Activated gamma-delta T cell treated with Interleukin-2 at 50 U/mL for 16 hours (primary cell): Measurements from ENCODE around the gene TRNAU1AP.
"Not testable (repeated sequence)": the region's sequence is repeated elsewhere in the genome, so short reads cannot be mapped to it uniquely, and the experiment has no call there.

Source experiments
- DNase-seq: peaks from one replicate; pipeline ENCODE4 v3.0.0-alpha.2; 2020

Gene TRNAU1AP

DNA sequence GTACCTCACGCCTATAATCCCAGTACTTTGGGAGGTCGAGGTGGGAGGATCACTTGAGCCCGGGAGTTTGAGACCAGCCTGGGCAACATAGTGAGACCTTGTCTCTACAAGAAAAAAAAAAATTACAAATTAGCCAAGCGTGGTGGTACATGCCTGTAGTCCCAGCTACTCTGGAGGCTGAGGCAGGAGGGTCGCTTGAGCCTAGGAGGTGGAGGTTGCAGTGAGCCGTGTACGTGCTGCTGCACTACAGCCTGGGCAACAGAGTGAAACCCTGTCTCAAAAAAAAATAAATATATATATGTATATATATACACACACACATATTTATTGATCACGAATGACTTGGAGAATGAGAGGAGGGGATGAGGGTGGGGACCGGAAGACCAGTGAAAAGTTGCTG is 30.3 kb upstream of the TRNAU1AP start:
- DNase-seq = not testable (repeated sequence)

DNA sequence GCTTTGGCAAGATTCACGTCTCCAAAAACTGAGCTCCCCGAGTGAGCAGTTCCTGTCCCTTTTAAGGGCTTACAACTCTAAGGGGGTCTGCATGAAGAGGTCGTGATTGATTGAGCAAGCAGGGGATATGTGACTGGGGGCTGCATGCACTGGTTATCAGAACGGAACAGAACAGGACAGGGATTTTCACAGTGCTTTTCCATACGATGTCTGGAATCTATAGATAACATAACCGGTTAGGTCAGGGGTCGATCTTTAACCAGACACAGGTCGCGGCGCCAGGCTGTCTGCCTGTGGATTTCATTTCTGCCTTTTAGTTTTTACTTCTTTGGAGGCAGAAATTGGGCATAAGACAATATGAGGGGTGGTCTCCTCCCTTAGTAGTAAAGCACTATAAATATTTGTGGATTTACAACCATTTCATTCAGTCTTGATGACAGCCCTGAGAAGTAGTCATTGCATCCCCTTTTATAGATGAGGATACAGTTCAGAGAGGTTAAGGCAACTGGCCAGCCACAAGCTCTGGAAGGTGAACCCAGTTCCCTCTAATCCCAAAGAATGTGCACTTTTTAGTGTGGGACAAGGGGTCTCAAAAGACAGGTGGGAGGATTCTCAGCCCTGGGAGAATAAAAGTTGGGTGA is 27.8 kb upstream of the TRNAU1AP start:
- DNase-seq = not testable (repeated sequence)

DNA sequence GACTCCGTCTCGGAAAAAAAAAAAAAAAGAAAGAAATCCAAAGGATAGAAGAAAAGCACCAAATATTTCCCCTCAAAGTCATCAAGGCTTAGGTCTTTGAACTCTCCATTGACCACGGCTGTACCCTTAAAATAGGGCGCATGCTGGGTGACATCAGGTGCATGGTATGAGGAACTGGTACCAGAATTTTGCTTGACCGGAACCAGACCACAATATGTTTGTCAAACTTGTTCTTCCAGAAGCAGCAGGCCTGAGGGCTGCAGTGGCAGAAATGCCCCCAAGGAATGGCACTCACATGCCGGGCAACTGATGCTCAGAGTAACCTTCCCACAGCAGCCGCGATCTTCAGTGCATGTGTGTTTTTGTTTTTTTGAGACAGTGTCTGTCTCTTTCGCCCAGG is 26.0 kb upstream of the TRNAU1AP start:
- DNase-seq = no peak

DNA sequence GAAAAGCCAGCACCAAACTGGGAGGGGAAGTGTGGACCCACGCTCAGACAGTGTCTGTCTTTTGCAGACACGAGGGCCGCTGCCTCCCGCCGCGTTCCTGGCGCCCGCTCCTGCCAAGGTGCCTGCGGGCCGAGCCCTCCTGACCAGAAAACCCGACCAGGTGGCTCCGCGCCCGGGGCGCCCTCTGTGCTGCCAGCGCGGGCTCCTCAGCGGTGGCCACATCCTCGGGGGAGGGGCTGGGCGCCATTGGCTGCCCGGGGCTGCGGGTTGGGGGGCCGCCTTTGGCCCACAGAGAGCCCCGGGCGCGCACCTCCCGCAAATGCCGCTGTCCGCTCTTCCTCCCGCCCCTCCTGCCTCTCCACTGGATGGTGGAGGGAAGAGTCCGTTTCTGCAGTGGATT is 22.4 kb upstream of the TRNAU1AP start:
- no peak for DNase-seq

DNA sequence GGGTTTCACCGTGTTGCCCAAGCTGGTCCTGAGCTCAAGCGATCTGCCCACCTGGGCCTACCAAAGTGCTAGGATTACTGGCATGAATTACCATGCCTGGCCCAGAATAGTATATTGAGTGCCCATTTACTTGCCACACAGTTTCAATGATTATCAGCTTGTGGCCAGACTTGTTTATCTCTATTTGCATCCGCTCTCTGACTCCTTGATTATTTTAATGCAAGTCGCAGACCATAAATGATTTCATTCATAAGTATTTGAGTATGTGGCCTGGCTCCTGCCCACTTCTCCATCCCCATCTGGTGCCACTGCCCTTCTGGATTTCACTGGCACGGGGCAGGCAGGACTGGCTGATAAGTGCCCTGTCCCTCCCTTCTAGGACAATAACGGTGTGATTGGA is 18.2 kb upstream of the TRNAU1AP start:
- no peak for DNase-seq

DNA sequence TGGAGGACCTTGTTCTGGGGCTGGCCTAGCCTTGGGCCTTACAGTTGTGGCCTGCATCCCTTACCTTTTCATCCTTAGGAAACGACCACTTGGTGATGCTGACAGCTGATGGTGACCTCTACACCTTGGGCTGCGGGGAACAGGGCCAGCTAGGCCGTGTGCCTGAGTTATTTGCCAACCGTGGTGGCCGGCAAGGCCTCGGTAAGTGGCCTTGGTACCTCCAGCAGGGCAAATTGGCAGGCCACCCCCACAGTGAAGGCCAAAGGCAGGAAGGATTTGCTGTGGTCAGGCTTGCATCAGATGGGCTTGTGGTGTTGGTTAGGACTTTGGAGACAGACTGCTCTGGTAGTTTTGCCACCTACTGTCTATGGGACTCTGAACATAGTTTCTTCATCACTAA is 17.7 kb upstream of the TRNAU1AP start:
- no peak for DNase-seq

DNA sequence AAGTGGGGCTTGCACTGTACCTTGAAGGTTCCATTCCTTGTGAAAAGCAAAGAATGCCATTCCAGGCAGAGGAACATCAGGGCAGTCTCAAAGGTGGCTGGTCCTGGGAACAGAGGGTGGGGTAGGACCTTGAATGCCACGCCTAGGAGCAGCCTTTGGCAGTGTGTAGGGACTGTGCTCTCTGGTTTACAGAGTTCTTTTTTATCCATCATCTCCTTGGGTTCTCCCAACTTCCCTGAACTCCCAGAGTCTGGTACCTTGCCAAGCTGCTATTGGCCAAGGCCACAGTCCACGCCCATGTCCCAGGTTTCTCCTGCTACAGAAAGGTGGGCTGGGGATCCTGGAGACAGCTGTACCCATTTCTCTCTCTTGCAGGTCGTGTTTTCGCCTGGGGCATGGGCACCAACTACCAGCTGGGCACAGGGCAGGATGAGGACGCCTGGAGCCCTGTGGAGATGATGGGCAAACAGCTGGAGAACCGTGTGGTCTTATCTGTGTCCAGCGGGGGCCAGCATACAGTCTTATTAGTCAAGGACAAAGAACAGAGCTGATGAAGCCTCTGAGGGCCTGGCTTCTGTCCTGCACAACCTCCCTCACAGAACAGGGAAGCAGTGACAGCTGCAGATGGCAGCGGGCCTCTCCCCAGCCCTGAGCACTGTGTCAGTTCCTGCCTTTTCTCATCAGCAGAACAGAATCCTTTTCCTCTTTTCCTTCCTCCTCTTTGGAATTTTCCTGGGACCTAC is 15.3 kb upstream of the TRNAU1AP start:
- DNase-seq = no peak

DNA sequence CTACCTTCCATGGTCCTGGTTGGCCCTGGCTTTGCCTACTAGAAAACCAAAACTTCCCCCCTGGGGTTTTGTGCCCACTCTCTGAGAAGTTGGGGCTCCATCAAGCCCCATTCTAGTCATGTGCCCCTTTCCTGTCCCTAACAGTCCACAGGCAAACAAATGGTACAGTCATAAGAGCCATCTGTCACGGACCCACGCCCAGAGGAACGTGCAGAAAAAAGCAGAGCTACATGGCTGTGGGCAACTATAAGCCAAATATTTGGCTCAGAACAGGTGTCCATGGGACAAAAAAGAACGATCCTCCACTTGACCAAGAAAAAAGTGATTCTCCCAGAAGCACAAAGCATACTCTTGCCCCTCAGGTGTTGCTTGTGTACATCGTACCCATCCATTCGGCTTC is 14.6 kb upstream of the TRNAU1AP start:
- DNase-seq = no peak

DNA sequence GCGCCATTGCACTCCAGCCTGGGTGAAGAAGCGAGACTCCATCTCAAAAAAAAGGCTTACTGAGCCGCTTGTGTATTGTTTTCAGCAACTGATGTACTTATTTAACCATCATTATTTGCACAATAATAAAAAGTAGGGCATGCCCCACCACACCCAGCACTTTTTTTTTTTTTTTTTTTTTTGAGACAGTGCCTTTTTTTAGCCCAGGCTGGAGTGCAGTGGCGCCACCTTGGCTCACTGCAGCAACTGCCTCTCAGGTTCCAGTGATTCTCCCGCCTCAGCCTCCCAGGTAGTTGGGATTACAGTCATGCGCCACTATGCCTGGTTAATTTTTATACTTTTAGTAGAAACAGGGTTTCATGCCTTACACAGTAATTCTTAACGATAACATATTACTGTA is 12.2 kb upstream of the TRNAU1AP start:
- no peak for DNase-seq

DNA sequence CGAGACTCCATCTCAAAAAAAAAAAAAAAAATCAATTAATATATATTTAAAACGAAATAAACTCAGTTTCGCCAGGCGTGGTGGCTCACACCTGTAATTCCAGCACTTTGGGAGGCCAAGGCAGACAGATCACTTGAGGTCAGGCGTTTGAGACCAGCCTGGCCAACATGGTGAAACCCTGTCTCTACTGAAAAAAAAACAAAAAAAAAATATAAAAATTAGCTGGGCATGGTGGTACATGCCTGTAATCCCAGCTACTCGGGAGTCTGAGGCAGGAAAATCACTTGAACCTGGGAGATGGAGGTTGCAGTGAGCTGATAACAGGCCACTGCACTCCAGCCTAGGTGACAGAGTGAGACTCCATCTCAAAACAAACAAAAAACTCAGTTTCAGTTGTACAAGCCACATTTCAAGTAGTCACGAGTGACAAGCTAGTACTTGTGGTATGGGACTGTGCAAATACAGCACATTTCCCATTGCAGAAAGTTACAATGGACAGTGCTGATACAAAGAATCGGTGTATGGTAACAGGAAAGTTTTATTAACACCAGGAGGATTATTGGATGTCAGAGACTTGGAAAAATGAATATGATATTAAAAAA is 11.4 kb upstream of the TRNAU1AP start:
- not testable (repeated sequence) for DNase-seq

DNA sequence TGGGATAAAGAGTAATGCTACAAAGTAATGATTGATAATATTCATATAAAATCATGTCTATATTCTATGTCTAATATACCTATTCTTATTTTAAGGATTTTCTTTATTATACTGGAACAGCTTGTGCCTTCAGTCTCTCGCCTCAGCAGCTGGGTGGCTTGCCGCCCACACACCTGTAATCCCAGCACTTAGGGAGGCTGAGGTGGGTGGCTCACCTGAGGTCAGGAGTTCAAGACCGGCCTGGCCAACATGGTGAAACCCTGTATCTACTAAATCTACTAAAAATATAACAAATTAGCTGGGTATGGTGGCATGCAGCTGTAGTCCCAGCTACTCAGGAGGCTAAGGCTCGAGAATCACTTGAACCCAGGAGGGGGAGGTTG is 7.6 kb upstream of the TRNAU1AP start:
- no peak for DNase-seq

DNA sequence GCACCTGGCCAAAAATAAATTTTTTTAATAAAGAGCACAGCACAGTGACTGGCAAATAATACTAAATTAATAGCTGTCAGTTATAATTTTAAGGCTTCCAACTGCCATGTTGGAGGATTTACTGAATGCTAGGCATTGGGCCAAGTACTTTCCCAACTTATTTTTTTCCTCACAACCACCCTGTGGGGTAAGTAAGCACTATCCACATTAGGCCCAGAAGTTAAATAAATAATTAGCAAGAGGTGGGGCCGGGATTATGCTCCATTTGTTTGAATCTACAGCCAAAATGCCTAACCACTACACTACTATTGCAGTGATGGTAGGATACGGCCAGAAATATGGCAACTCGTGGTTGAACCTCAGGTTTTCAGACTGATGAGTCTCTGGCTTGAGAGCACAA is 4.6 kb upstream of the TRNAU1AP start:
- no peak for DNase-seq

DNA sequence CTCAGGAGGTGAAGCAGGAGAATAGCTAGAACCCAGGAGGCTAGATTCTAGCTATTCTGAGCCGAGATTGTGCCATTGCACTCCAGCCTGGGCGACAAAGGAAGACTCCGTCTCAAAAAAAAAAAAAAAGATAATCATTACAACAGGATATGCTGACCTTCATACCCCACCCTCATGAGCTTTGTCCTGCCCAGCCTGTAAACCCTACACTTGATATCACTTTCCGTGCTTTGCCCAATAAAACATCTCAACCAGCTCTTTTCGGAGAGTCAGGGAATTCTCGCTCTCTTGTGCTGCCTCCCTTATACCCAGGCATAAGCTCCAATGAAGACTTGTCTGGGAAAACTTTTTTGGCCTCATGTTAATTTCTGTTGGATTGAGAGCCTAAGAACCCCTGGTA is 1.5 kb upstream of the TRNAU1AP start:
- no peak for DNase-seq

DNA sequence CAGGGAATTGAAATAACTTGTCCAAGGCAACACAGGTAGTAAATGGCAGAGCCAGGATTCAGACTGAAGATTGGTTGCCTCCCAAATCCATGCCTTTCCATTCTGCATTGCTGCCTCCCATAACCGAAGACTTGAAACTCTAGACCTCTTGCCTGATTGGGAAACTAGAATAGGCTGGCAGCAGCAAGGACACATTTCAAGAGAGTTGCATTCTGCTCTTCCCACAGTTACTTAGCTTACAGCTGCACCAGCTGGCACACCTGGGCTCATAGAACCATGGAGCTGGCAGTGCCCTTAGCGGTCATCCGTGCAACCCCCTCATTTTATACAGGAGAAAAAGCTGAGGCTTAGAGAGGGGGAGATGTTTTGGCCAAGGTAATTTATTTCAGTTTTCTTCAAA is 8.0 kb downstream of the TRNAU1AP start:
- no peak for DNase-seq

DNA sequence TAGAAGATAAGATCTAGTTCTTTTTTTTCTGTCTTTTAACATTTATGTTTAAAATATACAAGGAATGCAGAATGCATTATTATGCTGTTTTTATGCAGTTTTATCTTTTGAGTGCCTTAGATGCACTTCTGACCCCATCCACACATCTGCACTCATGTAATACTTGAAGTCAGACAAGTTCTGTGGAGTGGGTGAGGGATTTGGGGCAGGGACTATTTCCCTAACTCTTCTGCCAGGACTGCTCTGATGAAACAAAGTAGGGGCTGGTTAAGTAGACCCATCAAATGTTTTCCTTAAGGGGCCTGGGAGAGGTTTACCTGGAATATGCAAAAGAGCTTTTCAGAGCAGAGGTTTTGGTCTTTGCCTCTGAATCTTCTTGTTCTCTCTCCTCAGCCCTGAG is 11.4 kb downstream of the TRNAU1AP start:
- DNase-seq = no peak

DNA sequence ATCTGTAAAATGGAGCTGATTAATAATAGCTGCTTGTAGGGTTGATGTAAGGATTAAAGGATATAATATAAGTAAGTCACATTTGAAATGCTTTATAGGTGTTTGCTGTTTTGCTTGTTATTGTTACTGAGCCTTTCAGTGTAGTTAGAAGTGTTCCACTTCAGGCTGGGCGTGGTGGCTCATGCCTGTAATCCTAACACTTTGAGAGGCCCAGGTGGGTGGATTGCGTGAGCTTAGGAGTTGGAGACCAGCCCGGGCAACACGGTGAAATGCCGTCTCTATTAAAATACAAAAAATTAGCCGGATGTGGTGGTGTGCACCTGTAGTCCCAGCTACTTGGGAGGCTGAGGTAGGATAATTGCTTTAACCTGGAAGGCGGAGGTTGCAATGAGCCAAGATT is 12.2 kb downstream of the TRNAU1AP start:
- no peak for DNase-seq

DNA sequence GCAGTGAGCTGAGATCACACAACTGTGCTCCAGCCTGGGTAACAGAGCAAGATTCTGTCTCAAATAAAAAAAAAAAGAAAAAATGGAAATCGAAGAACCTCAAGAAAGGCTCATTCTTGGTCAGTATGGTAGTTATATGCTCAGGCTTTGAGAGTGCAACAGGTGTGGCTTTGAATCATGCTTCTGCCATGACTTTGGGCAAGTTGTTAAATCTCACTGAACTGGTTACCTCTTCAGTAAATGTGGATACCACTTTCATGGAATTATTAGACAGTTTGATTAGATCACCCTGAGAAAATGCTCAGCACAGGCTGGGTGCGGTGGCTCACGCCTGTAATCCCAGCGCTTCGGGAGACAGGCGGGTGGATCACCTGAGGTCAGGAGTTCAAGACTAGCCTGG is 12.8 kb downstream of the TRNAU1AP start:
- DNase-seq = no peak

DNA sequence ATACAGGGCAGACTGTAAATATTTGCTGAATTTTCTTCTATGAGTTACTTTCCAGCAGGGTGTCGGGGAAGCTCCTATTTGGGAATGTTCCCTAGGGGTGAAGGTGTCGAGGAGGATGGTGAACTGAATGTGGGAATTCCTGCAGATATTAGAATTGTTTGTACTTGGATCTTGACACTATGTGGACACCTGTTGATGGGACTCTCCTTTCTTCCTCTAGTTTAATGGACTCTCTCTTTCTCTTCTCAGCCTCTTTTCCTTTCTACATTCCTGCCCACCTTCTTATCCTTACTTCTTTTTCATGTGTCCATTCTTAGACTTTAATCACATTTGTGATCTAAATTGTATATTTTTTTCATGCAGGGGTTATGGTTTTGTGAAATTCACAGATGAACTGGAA is 14.0 kb downstream of the TRNAU1AP start:
- no peak for DNase-seq

DNA sequence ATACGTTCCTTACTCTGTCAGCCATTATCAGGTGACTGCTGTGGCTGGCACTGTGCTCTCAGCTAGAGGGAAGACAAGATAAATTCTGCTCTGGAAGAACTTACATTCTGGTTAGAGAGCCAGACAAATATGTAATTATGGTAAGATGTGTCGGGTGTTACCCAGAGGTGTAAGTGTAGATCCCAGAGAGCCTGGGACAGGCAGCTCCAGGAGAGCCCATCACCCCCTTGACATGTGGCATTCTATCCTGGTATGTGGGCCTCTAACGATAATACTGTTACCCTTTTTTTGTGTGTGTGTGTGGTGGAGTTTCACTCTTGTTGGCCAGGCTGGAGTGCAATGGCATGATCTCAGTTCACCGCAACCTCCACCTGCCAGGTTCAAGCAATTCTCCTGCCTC is 19.0 kb downstream of the TRNAU1AP start:
- no peak for DNase-seq

DNA sequence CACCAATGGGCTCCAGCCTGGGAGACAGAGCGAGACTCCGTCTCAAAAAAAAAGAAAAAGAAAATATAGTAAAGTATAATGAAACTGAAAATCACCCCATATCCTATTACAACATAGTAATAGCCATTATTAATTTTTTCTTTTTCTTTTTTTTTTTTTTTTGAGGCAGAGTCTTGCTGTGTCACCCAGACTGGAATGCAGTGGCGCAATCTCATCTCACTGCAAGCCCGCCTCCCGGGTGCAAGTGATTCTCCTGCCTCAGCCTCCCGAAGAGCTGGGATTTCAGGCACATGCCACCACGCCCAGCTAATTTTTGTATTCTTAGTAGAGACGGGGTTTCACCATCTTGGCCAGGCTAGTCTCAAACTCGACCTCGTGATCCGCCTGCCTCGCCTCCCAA is 20.0 kb downstream of the TRNAU1AP start:
- DNase-seq = not testable (repeated sequence)

DNA sequence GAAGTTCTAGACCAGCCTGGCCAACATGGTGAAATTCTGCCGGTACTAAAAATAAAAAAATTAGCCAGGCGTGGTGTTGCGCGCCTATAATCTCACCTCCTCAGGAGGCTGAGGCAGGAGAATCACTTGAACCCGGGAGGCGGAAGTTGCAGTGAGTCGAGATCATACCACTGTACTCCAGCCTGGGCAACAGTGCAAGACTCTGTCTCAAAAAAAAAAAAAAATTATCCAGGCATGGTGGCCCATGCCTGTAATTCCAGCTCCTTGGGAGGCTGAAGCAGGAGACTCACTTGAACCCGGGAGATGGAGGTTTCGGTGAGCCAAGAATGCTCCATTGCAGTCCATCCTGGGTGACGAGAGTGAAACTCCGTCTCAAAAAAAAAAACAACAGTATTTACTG is 20.7 kb downstream of the TRNAU1AP start:
- no peak for DNase-seq

DNA sequence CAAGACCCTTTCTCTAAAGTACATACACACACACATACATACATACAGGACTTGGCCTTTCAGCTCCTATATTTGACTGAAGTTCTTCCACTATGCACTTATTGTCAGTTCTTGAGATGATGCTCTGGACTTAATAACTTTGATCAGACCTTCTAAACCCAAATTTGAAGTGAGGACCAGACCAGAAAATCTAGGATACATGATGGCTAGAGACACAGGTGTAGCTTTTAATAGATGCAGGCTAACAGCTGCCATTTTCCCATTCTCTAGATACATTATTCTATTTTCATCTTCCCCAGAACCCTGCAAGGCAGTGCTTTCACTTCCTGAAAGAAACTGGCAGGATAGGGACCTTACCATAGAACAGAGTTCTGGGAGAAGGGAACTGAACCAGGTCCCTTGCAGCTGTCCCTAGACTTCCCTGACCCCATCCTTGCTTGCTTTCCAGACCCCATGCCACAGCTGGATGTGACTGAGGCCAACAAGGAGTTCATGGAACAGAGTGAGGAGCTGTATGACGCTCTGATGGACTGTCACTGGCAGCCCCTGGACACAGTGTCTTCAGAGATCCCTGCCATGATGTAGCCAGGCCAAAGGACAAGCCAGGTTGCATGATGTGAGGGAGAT is 24.3 kb downstream of the TRNAU1AP start:
- no peak for DNase-seq

DNA sequence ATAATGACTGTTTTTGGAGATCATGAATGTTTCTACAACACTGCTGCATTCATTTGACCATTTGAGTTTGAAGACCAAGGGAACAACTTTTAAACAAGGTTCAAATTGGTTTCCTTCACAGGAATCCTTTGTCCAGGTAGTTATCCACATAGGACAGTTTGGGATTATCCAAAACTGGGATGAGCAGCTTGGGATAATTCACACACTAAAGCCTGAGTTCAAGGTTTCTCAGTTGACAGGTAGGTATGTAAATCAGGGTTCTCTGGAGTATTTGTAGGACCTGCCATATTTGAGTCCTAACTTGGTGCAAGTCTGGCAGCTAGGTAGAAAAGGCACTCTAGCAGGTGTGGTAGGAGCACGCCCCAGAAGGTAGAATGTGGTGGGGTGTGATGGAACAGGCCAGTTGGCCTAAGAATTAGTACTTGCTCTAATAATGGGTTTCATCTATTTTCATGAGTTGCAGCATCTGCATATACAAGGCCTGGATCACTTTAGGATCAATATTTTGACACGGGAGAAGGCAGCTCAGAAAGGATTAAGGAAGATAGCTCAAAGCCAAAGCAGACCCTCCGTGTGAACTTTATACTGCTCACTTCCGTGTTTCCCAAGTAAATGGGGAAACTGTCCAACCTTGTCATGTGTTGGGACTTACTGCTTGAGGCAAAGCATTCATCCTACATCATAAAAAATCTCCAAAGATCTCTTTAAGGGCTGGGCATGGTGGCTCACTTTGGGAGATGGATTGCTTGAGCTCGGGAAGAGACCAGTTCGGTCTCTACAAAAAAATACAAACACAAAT is 25.1 kb downstream of the TRNAU1AP start:
- DNase-seq = no peak
